CD4-positive, alpha-beta memory T cell (primary cell): ENCODE measurements around the gene NFKBIB. TPM values are rescaled to one million over a fixed set of nuclear protein-coding genes. Genes with fewer than 3 reads are reported as not detected.
"Not testable (repeated sequence)": the region's sequence is repeated elsewhere in the genome, so short reads cannot be mapped to it uniquely, and the experiment has no call there.

Source experiments
- CTCF ChIA-PET: fragments of 350-600 bp; sonication (Branson Sonifier 250); formaldehyde crosslinking; loops from one replicate; lab custom pipeline; 2021; ENCODE audit warnings: inconsistent platforms; ENCODE audit not compliant: partially characterized antibody; lab: Charles Lee
- POLR2A ChIA-PET: fragments of 350-600 bp; sonication (Branson Sonifier 250); formaldehyde crosslinking; loops from one replicate; lab custom pipeline; 2021; ENCODE audit not compliant: partially characterized antibody; lab: Charles Lee
- DNase-seq, 5 donors: peaks; one replicate each; pipeline versions ENCODE4 v3.0.0 to v3.0.0-alpha.2; 2020 to 2022; ENCODE audit warnings: mixed read lengths in 1 of 5
- H3K27ac ChIP-seq: one replicate; pipeline ENCODE4 v1.7.0; 2013; ENCODE audit warnings: low read depth, low read length
- H3K27me3 ChIP-seq: 2 replicates; pipeline ENCODE4 v1.7.0; 2013; ENCODE audit warnings: mild to moderate bottlenecking, low read length, moderate library complexity; ENCODE audit not compliant: insufficient read depth
- H3K36me3 ChIP-seq: 2 replicates; pipeline ENCODE4 v1.7.0; 2013; ENCODE audit warnings: mild to moderate bottlenecking, low read length, moderate library complexity; ENCODE audit not compliant: insufficient read depth
- H3K4me1 ChIP-seq: 2 replicates; pipeline ENCODE4 v1.7.0; 2013; ENCODE audit warnings: mild to moderate bottlenecking, low read length, moderate library complexity; ENCODE audit not compliant: insufficient read depth
- H3K4me3 ChIP-seq, 2 donors: one replicate each; pipeline ENCODE4 v1.7.0; 2013; ENCODE audit warnings: low read length in 2 of 2, mild to moderate bottlenecking in 1 of 2
- H3K9me3 ChIP-seq, 2 donors: one replicate each; pipeline ENCODE4 v1.7.0; 2013; ENCODE audit warnings: low read length in 2 of 2, control low read depth in 1 of 2; ENCODE audit not compliant: control insufficient read depth in 1 of 2
- H3K27ac Mint-ChIP-seq, 7 donors: one replicate each; pipeline ENCODE4 v1.8.0; 2020 to 2021; ENCODE audit warnings: mixed read lengths in 7 of 7, mild to moderate bottlenecking in 6 of 7, inconsistent platforms in 3 of 7, moderate library complexity in 3 of 7
- H3K27me3 Mint-ChIP-seq, 2 donors: one replicate each; pipeline ENCODE4 v1.8.0; 2020 to 2021; ENCODE audit warnings: mixed read lengths in 2 of 2
- H3K36me3 Mint-ChIP-seq, 2 donors: one replicate each; pipeline ENCODE4 v1.8.0; 2020 to 2021; ENCODE audit warnings: mixed read lengths in 2 of 2, inconsistent platforms in 1 of 2, mild to moderate bottlenecking in 1 of 2
- H3K4me1 Mint-ChIP-seq, 4 donors: one replicate each; pipeline ENCODE4 v1.8.0; 2020 to 2021; ENCODE audit warnings: mixed read lengths in 4 of 4, mild to moderate bottlenecking in 1 of 4
- H3K4me3 Mint-ChIP-seq, 8 donors: one replicate each; pipeline ENCODE4 v1.8.0; 2020 to 2021; ENCODE audit warnings: mixed read lengths in 8 of 8, mild to moderate bottlenecking in 7 of 8, moderate library complexity in 6 of 8, inconsistent platforms in 3 of 8
- H3K9me3 Mint-ChIP-seq, 8 donors: one replicate each; pipeline ENCODE4 v1.8.0; 2020 to 2021; ENCODE audit warnings: mixed read lengths in 8 of 8, mild to moderate bottlenecking in 5 of 8, inconsistent platforms in 3 of 8, moderate library complexity in 1 of 8
- intact Hi-C: fragments of 100-400 bp; cut with micrococcal nuclease; formaldehyde crosslinking; loops from one replicate; pipeline ENCODE4 v1.15.1; 2023
- polyA plus RNA-seq, 2 donors: library from polyadenylated mRNA; unstranded; fragments of 300-500 nt; fragmentation: Illumina TruSeq; gene quantifications; one replicate each; pipeline ENCODE4 v1.2.3, GENCODE V29; 2021
- total RNA-seq, 2 experiments: library from RNA; stranded (reverse); gene quantifications; one replicate each; pipeline ENCODE4 v1.2.3, GENCODE V29; 2021

The NFKBIB gene
- total and polyA plus RNA-seq, 4 experiments from 2014 or later = 7.2 to 26.0 (median 19.5) TPM

DNA sequence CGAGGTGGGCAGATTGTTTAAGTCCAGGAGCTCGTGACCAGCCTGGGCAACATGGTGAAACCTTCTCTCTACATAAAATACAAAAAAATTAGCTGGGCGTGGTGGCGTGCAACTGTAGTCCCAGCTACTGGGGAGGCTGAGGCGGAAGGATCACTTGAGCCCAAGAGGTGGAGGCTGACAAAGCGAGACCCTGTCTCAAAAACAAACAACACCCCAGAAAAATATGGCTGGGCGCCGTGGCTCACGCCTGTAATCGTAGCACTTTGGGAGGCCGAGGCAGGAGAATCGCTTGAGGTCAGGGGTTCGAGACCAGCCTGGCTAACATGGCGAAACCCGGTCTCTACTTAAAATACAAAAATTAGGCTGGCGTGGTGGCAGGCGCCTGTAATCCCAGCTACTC is 46.6 kb upstream of the NFKBIB start:
- intact Hi-C loops = loop anchor here (5.0 kb wide), 2 partner anchors 516 to 1589 kb away; partner anchors contain the start of genes CATSPERG and SERTAD3
- POLR2A ChIA-PET = interaction anchor here (1.2 to 9.5 kb wide), 12 partner anchors 11 to 458 kb away, joined by 4 to 297 read pairs (median 18); partner anchors contain the start of genes ECH1, MRPS12, NFKBIB and RINL
- no peak overlapping the region for H3K4me3 ChIP-seq
- Mint-ChIP-seq H3K4me1 (peaks cover 24 to 64% (median 41%) of the 10 kb centered on the region in 4 donors), H3K27me3 (peaks cover 1% of the 10 kb centered on the region in 2 donors), H3K36me3 (peaks cover 8 to 27% of the 10 kb centered on the region in 2 donors), H3K9me3 (peaks cover 0 to 6% (median 0%) of the 10 kb centered on the region in 8 donors), H3K4me3 (peak overlapping the region; percentile 87 to 96 (median 95)), H3K27ac (peak overlapping the region; percentile 90 to 99 (median 97))
- peaks cover 44% of the 10 kb centered on the region for H3K4me1 ChIP-seq
- DNase-seq = no peak
- no peaks in the 10 kb centered on the region for H3K9me3 ChIP-seq
- H3K36me3 ChIP-seq = no peaks in the 10 kb centered on the region
- H3K27me3 ChIP-seq = no peaks in the 10 kb centered on the region
- H3K27ac ChIP-seq = peak overlapping the region; percentile 92
- CTCF ChIA-PET = interaction anchor here (0.9 to 4.6 kb wide), 6 partner anchors 11 to 181 kb away, joined by 3 to 45 read pairs (median 6); partner anchors contain the start of genes MRPS12 and SARS2

GRCh38 chr19:38854961-38855360 is 44.8 kb upstream of the NFKBIB start:
- intact Hi-C loops = loop anchor here (5.0 kb wide), 2 partner anchors 518 to 1587 kb away; partner anchors contain the start of genes CATSPERG and SERTAD3
- not testable (repeated sequence) for H3K27ac Mint-ChIP-seq, H3K9me3 Mint-ChIP-seq, H3K27me3 Mint-ChIP-seq, H3K9me3 ChIP-seq, H3K36me3 ChIP-seq, H3K27me3 ChIP-seq, H3K27ac ChIP-seq, DNase-seq, H3K4me3 ChIP-seq
- H3K4me1 ChIP-seq = peaks cover 38% of the 10 kb centered on the region
- CTCF ChIA-PET = interaction anchor here (2.8 to 4.6 kb wide), 2 partner anchors 10 to 14 kb away, joined by 22 to 45 read pairs; no protein-coding TSS in a partner anchor
- peaks cover 0 to 14% of the 10 kb centered on the region in 2 donors for H3K36me3 Mint-ChIP-seq
- peak overlapping the region in 2 of 8 donors; percentile 17 to 27 for H3K4me3 Mint-ChIP-seq
- peaks cover 18 to 51% (median 35%) of the 10 kb centered on the region in 4 donors for H3K4me1 Mint-ChIP-seq
- POLR2A ChIA-PET = interaction anchor here (0.7 to 9.5 kb wide), 4 partner anchors 12 to 32 kb away, joined by 3 to 297 read pairs (median 4); partner anchors contain the start of gene RINL

DNA sequence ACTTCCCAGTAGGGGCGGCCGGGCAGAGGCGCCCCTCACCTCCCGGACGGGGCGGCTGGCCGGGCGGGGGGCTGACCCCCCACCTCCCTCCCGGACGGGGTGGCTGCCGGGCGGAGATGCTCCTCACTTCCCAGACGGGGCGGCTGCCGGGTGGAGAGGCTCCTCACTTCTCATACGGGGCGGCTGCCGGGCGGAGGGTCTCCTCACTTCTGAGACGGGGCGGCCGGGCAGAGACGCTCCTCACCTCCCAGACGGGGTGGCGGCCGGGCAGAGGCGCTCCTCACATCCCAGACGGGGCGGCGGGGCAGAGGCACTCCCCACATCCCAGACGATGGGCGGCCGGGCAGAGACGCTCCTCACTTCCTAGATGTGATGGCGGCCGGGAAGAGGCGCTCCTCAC is 44.0 kb upstream of the NFKBIB start:
- Mint-ChIP-seq H3K36me3 (peaks cover 0 to 10% of the 10 kb centered on the region in 2 donors), H3K27ac (peak overlapping the region in 1 of 7 donors; percentile 41), H3K4me1 (peaks cover 18 to 49% (median 32%) of the 10 kb centered on the region in 4 donors)
- POLR2A ChIA-PET = interaction anchor here (3.2 kb wide), 1 partner anchor 13 kb away, joined by 20 read pairs; no protein-coding TSS in a partner anchor
- DNase-seq, H3K36me3 ChIP-seq, H3K27me3 ChIP-seq, intact Hi-C loops, H3K9me3 Mint-ChIP-seq, H3K9me3 ChIP-seq, H3K4me3 Mint-ChIP-seq, H3K27me3 Mint-ChIP-seq, CTCF ChIA-PET, H3K27ac ChIP-seq, H3K4me3 ChIP-seq: not testable (repeated sequence)
- H3K4me1 ChIP-seq = peaks cover 38% of the 10 kb centered on the region

DNA sequence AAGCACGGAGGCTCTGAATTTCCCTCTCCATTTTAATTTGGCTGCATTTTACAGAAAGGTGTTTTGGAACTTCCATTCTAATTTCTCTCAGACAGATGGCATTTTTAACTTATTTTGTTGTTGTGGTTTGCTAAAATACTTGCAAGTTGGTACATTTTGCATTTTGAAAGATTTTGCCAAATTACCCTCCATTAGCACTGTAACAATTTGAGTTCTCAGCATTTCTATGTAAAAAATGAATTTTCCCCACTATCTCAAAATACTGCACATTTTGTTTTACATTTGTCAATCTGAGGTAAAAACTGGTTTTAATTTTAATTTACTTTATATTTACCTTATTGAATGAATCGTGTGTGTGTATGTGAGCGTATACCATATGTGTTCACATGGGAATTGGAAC is 43.0 kb upstream of the NFKBIB start:
- ChIA-PET CTCF (interaction anchor here (1.2 to 2.1 kb wide), 4 partner anchors 9 to 123 kb away, joined by 3 to 13 read pairs (median 4); no protein-coding TSS in a partner anchor), POLR2A (interaction anchor here (1.3 to 3.2 kb wide), 7 partner anchors 10 to 30 kb away, joined by 3 to 20 read pairs (median 7); partner anchors contain the start of genes ECH1 and RINL)
- Histone ChIP-seq H3K36me3 (no peaks in the 10 kb centered on the region), H3K9me3 (no peaks in the 10 kb centered on the region), H3K27me3 (no peaks in the 10 kb centered on the region), H3K27ac (peak overlapping the region; percentile 35), H3K4me1 (peaks cover 30% of the 10 kb centered on the region), H3K4me3 (no peak overlapping the region)
- H3K36me3 Mint-ChIP-seq = peaks cover 0 to 3% of the 10 kb centered on the region in 2 donors
- peaks cover 0 to 3% (median 0%) of the 10 kb centered on the region in 8 donors for H3K9me3 Mint-ChIP-seq
- peaks cover 20 to 38% (median 30%) of the 10 kb centered on the region in 4 donors for H3K4me1 Mint-ChIP-seq
- DNase-seq = no peak
- H3K27ac Mint-ChIP-seq = peak overlapping the region in 5 of 7 donors; percentile 78 to 99 (median 92)
- peak overlapping the region in 7 of 8 donors; percentile 54 to 92 (median 67) for H3K4me3 Mint-ChIP-seq
- peaks cover 0 to 1% of the 10 kb centered on the region in 2 donors for H3K27me3 Mint-ChIP-seq
- intact Hi-C loops = no loop called here

GRCh38 chr19:38859631-38860204 is 40.1 kb upstream of the NFKBIB start:
- H3K4me3 ChIP-seq, H3K9me3 Mint-ChIP-seq, H3K36me3 ChIP-seq, POLR2A ChIA-PET, H3K27me3 Mint-ChIP-seq, H3K36me3 Mint-ChIP-seq, DNase-seq, intact Hi-C loops, H3K27ac ChIP-seq, H3K27me3 ChIP-seq, H3K9me3 ChIP-seq: not testable (repeated sequence)
- Mint-ChIP-seq H3K27ac (peak overlapping the region in 3 of 7 donors; percentile 32 to 84 (median 58)), H3K4me1 (peaks cover 19 to 45% (median 32%) of the 10 kb centered on the region in 4 donors), H3K4me3 (peak overlapping the region in 1 of 8 donors; percentile 7)
- CTCF ChIA-PET = interaction anchor here (1.8 kb wide), 1 partner anchor 9 kb away, joined by 6 read pairs; no protein-coding TSS in a partner anchor
- H3K4me1 ChIP-seq = peaks cover 31% of the 10 kb centered on the region

- no peak for DNase-seq
- Mint-ChIP-seq H3K27me3 (no peaks in the 10 kb centered on the region), H3K4me1 (peaks cover 30 to 56% (median 44%) of the 10 kb centered on the region in 4 donors), H3K4me3 (no peak overlapping the region), H3K27ac (no peak overlapping the region), H3K36me3 (peaks cover 0 to 11% of the 10 kb centered on the region in 2 donors), H3K9me3 (peaks cover 0 to 3% (median 0%) of the 10 kb centered on the region in 8 donors)
- Histone ChIP-seq H3K27me3 (no peaks in the 10 kb centered on the region), H3K4me1 (peaks cover 44% of the 10 kb centered on the region), H3K27ac (no peak overlapping the region), H3K36me3 (no peaks in the 10 kb centered on the region), H3K9me3 (no peaks in the 10 kb centered on the region), H3K4me3 (no peak overlapping the region)
- ChIA-PET CTCF (interaction anchor here (0.8 to 1.8 kb wide), 4 partner anchors 8 to 131 kb away, joined by 3 to 6 read pairs (median 4); no protein-coding TSS in a partner anchor), POLR2A (interaction anchor here (0.8 to 13.6 kb wide), 2 partner anchors 8 to 11 kb away, joined by 3 to 297 read pairs; partner anchors contain the start of gene HNRNPL)
- intact Hi-C loops = no loop called here
Observed at GRCh38 chr19:38861368-38861767, 38.4 kb upstream of the NFKBIB start.
